NB4 (cell line): ENCODE measurements around the gene EDA2R.

Experiments used
- MAX ChIP-seq: IDR thresholded peaks from 2 replicates; pipeline ENCODE4 v1.6.1; 2011; ENCODE audit warnings: low read depth, low read length
- MYC ChIP-seq: IDR thresholded peaks from 2 replicates; pipeline ENCODE4 v1.6.1; 2011; ENCODE audit warnings: low read depth, low read length
- TF ChIP-seq, protein P1 (sequence below): IDR thresholded peaks from one replicate; pipeline ENCODE4 v1.5.1; 2012; ENCODE audit warnings: low read depth, low read length

- TF ChIP-seq MAX (no peak), MYC (no peak)
- TF ChIP-seq, protein P1, sequence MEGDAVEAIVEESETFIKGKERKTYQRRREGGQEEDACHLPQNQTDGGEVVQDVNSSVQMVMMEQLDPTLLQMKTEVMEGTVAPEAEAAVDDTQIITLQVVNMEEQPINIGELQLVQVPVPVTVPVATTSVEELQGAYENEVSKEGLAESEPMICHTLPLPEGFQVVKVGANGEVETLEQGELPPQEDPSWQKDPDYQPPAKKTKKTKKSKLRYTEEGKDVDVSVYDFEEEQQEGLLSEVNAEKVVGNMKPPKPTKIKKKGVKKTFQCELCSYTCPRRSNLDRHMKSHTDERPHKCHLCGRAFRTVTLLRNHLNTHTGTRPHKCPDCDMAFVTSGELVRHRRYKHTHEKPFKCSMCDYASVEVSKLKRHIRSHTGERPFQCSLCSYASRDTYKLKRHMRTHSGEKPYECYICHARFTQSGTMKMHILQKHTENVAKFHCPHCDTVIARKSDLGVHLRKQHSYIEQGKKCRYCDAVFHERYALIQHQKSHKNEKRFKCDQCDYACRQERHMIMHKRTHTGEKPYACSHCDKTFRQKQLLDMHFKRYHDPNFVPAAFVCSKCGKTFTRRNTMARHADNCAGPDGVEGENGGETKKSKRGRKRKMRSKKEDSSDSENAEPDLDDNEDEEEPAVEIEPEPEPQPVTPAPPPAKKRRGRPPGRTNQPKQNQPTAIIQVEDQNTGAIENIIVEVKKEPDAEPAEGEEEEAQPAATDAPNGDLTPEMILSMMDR = no peak
These were observed 91.0 kb downstream of the EDA2R start for GRCh38 chrX:66547847-66548369.
